ENCODE measurements around the gene RAB29. TPM values are rescaled to one million over a fixed set of nuclear protein-coding genes. Genes with fewer than 3 reads are reported as not detected.

RAB29 gene
- total RNA-seq, 1 experiment from 2014 or later = 15.1 TPM

DNA sequence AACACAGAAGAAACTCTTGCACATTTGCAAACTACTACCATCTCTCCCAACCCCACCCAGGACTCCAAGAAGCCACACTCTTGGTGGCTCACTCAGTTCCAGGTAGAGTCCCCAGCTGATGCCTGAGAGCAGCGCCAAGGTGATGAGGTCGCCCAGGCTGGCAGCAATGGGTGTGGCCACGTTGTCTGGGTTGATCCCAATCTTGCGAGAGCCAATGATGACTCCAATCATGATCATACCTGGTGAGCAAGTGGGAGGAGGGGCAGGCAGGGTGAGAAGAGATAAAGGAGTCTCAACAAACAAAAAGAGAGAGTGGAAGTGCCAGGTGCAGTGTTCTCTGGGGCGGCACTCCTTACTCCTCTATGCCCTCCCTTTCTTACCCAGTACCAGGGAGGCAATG is 23.3 kb upstream of the RAB29 start:
- in situ Hi-C loops (cut with HindIII; ENCODE audit: low pct_unique_long_range_greater_than_20kb, low sequenced_read_pairs) = no loop called here
- H3K4me1 ChIP-seq (ENCODE audit: control insufficient read depth, insufficient read depth, low read length) = no peaks in the 10 kb centered on the region; the same call in 1 of the 2 replicates
- H3K27ac ChIP-seq (ENCODE audit: low read length) = no peak overlapping the region
- intact Hi-C loops (cut with micrococcal nuclease; ENCODE audit: unreplicated experiment) = no loop called here
- POLR2A ChIA-PET = no interaction called here
- no peak overlapping the region for H3K4me3 ChIP-seq (ENCODE audit: low read depth in 2 of 2, low read length in 2 of 2)
- no peaks in the 10 kb centered on the region for H3K9me3 ChIP-seq (ENCODE audit: control insufficient read depth, insufficient read depth, low read depth, low read length)
- DNase-seq (ENCODE audit: low read depth, low spot score) = no peak
- H3K27me3 ChIP-seq (ENCODE audit: control insufficient read depth, insufficient read depth, low read length) = no peaks in the 10 kb centered on the region
- no TSS peak for BruUV-seq (replicated peaks)
- no peak for ATAC-seq
- peaks cover 4% of the 10 kb centered on the region; the same call in 1 of the 2 replicates for H3K36me3 ChIP-seq (ENCODE audit: control insufficient read depth, insufficient read depth, low read length)
- CTCF ChIA-PET = no interaction called here
- no peak for TF ChIP-seq SIN3A (IDR thresholded peaks at IDR 0.05; ENCODE audit: borderline replicate concordance, insufficient read depth, low read depth, low read length)
- TF ChIP-seq, protein P1, sequence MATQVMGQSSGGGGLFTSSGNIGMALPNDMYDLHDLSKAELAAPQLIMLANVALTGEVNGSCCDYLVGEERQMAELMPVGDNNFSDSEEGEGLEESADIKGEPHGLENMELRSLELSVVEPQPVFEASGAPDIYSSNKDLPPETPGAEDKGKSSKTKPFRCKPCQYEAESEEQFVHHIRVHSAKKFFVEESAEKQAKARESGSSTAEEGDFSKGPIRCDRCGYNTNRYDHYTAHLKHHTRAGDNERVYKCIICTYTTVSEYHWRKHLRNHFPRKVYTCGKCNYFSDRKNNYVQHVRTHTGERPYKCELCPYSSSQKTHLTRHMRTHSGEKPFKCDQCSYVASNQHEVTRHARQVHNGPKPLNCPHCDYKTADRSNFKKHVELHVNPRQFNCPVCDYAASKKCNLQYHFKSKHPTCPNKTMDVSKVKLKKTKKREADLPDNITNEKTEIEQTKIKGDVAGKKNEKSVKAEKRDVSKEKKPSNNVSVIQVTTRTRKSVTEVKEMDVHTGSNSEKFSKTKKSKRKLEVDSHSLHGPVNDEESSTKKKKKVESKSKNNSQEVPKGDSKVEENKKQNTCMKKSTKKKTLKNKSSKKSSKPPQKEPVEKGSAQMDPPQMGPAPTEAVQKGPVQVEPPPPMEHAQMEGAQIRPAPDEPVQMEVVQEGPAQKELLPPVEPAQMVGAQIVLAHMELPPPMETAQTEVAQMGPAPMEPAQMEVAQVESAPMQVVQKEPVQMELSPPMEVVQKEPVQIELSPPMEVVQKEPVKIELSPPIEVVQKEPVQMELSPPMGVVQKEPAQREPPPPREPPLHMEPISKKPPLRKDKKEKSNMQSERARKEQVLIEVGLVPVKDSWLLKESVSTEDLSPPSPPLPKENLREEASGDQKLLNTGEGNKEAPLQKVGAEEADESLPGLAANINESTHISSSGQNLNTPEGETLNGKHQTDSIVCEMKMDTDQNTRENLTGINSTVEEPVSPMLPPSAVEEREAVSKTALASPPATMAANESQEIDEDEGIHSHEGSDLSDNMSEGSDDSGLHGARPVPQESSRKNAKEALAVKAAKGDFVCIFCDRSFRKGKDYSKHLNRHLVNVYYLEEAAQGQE (IDR thresholded peaks at IDR 0.05; ENCODE audit: insufficient read depth in 1 of 2, low read depth in 2 of 2, low read length in 1 of 2) = no peak
- TF ChIP-seq, protein P2, sequence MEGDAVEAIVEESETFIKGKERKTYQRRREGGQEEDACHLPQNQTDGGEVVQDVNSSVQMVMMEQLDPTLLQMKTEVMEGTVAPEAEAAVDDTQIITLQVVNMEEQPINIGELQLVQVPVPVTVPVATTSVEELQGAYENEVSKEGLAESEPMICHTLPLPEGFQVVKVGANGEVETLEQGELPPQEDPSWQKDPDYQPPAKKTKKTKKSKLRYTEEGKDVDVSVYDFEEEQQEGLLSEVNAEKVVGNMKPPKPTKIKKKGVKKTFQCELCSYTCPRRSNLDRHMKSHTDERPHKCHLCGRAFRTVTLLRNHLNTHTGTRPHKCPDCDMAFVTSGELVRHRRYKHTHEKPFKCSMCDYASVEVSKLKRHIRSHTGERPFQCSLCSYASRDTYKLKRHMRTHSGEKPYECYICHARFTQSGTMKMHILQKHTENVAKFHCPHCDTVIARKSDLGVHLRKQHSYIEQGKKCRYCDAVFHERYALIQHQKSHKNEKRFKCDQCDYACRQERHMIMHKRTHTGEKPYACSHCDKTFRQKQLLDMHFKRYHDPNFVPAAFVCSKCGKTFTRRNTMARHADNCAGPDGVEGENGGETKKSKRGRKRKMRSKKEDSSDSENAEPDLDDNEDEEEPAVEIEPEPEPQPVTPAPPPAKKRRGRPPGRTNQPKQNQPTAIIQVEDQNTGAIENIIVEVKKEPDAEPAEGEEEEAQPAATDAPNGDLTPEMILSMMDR (IDR thresholded peaks at IDR 0.05) = no peak
- TF ChIP-seq TCF7L2 (IDR thresholded peaks at IDR 0.05; ENCODE audit: low read depth, low read length) = no peak
- TF ChIP-seq POLR2AphosphoS5 (IDR thresholded peaks at IDR 0.05; ENCODE audit: low read depth, low read length) = no peak

DNA sequence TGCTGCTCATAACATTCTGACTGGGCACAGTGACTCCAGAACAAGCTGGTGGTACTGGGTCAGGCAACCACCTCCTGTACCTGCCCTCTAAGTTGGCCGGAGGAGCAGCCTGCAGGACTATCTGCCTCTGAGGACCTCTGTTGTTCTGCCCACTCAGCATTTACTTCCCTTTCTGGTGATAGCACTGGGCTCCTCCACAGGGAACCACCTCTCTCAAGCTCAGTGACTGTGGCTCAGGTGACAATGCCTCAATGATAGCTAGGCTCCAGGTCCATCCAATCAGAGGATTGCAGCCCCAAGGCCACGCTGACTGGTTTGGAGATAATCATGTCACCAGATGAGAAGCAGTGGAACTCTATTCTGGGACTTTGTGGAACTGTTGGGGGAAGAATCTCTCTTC is 21.9 kb upstream of the RAB29 start:
- TF ChIP-seq SIN3A (IDR thresholded peaks at IDR 0.05; ENCODE audit: borderline replicate concordance, insufficient read depth, low read depth, low read length) (no peak), POLR2AphosphoS5 (IDR thresholded peaks at IDR 0.05; ENCODE audit: low read depth, low read length) (no peak), TCF7L2 (IDR thresholded peaks at IDR 0.05; ENCODE audit: low read depth, low read length) (no peak)
- TF ChIP-seq, protein P1 (IDR thresholded peaks at IDR 0.05; ENCODE audit: insufficient read depth in 1 of 2, low read depth in 2 of 2, low read length in 1 of 2) = no peak
- TF ChIP-seq, protein P2 (IDR thresholded peaks at IDR 0.05) = no peak
- in situ Hi-C loops (cut with HindIII; ENCODE audit: low pct_unique_long_range_greater_than_20kb, low sequenced_read_pairs) = no loop called here
- intact Hi-C loops (cut with micrococcal nuclease; ENCODE audit: unreplicated experiment) = no loop called here
- no peak overlapping the region for H3K27ac ChIP-seq (ENCODE audit: low read length)
- H3K27me3 ChIP-seq (ENCODE audit: control insufficient read depth, insufficient read depth, low read length) = no peaks in the 10 kb centered on the region
- DNase-seq (ENCODE audit: low read depth, low spot score) = no peak
- ChIA-PET CTCF (no interaction called here), POLR2A (no interaction called here)
- no peak for ATAC-seq
- no peaks in the 10 kb centered on the region; the same call in 1 of the 2 replicates for H3K4me1 ChIP-seq (ENCODE audit: control insufficient read depth, insufficient read depth, low read length)
- H3K36me3 ChIP-seq (ENCODE audit: control insufficient read depth, insufficient read depth, low read length) = peaks cover 4% of the 10 kb centered on the region; the same call in 1 of the 2 replicates
- H3K4me3 ChIP-seq (ENCODE audit: low read depth in 2 of 2, low read length in 2 of 2) = no peak overlapping the region
- H3K9me3 ChIP-seq (ENCODE audit: control insufficient read depth, insufficient read depth, low read depth, low read length) = no peaks in the 10 kb centered on the region
- BruUV-seq (replicated peaks) = no TSS peak
